Calu3 (cell line): ENCODE measurements around the gene PHACTR4. TPM values are rescaled to one million over a fixed set of nuclear protein-coding genes. Genes with fewer than 3 reads are reported as not detected.
A peak's percentile ranks its signal among the peaks of the same experiment; 100 is the strongest.
"Not testable (repeated sequence)": the region's sequence is repeated elsewhere in the genome, so short reads cannot be mapped to it uniquely, and the experiment has no call there.

ENCODE experiments used
- BruUV-seq: library from RNA; stranded (reverse); fragments of 400-500 nt; replicated peaks from 2 replicates; lab custom pipeline; 2021; lab: Mats Ljungman, UMichigan
- CTCF ChIA-PET: fragments of 300-600 bp; sonication (Branson Sonifier 250); formaldehyde crosslinking; loops from one replicate; lab custom pipeline; 2022; ENCODE audit warnings: antibody characterized with exemption; lab: Charles Lee
- DNase-seq: peaks from one replicate; pipeline ENCODE4 v3.0.0; 2022
- H3K27ac Mint-ChIP-seq: one replicate; pipeline ENCODE4 v1.8.0; 2022; ENCODE audit warnings: mixed read lengths; ENCODE audit not compliant: unreplicated experiment
- H3K27me3 Mint-ChIP-seq: one replicate; pipeline ENCODE4 v1.8.0; 2022; ENCODE audit warnings: mixed read lengths; ENCODE audit not compliant: unreplicated experiment
- H3K36me3 Mint-ChIP-seq: one replicate; pipeline ENCODE4 v1.8.0; 2022; ENCODE audit warnings: mild to moderate bottlenecking, moderate library complexity, mixed read lengths; ENCODE audit not compliant: insufficient read depth, unreplicated experiment
- H3K4me1 Mint-ChIP-seq: one replicate; pipeline ENCODE4 v1.8.0; 2022; ENCODE audit warnings: mild to moderate bottlenecking, low read depth, mixed read lengths; ENCODE audit not compliant: unreplicated experiment
- H3K4me3 Mint-ChIP-seq: one replicate; pipeline ENCODE4 v1.8.0; 2022; ENCODE audit warnings: mild to moderate bottlenecking, low read depth, moderate library complexity, mixed read lengths; ENCODE audit not compliant: unreplicated experiment
- H3K9me3 Mint-ChIP-seq: one replicate; pipeline ENCODE4 v1.8.0; 2022; ENCODE audit warnings: low read depth, mixed read lengths; ENCODE audit not compliant: unreplicated experiment
- CTCF ChIP-seq: fragments of 200-600 bp; IDR thresholded peaks from one replicate; pipeline ENCODE4 v1.8.0; 2022; ENCODE audit warnings: antibody characterized with exemption; ENCODE audit not compliant: unreplicated experiment
- intact Hi-C: fragments of 100-400 bp; cut with micrococcal nuclease; formaldehyde crosslinking; loops from one replicate; pipeline ENCODE4 v1.10.0; 2022; ENCODE audit not compliant: unreplicated experiment
- total RNA-seq: library from RNA; stranded (reverse); gene quantifications from 2 replicates; pipeline ENCODE4 v1.2.3, GENCODE V29; 2022

The PHACTR4 gene
- total RNA-seq, 1 experiment from 2014 or later = 58.7 TPM

DNA sequence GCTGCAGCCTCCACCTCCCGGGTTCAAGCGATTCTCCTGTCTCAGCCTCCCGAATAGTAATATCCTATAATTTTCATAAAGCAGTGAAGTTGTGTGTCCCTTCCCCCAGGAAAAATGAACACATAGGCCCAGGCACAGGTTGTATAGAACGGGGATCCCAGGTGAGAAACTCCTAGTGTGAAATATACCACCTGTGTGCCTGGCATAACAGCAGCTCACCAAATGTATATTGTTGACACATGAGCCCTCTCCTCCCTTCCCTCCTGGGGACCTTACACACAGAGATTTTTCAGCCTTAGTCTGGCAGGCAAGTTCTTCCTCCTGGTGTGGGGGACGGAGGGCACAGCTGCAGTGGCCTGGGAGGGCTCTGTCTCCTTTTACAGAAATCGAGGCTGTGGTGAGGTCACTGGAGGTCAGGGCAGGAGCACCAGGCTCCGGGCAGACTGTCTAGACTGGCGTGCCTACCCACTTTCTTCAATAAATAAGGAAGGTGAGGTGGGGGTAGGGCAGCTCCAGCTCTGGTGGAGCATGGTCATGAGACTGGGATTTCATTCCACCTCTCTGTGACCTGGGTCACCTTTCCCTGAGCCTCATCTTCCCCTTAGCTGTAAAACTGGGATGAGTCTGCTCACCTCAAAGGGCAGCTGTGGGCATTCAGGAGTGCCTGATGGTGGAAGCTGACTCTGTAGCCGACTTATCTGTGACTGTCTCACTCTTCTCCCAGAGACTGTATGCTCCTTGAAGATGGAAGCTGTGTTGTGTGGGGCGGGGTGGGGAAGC, 150.6 kb downstream of the PHACTR4 start:
- Mint-ChIP-seq H3K27ac (no peak overlapping the region), H3K36me3 (peaks cover 82% of the 10 kb centered on the region), H3K4me1 (peaks cover 64% of the 10 kb centered on the region), H3K27me3 (no peaks in the 10 kb centered on the region), H3K9me3 (no peaks in the 10 kb centered on the region), H3K4me3 (peak overlapping the region; percentile 77)
- DNase-seq = no peak
- CTCF ChIA-PET = no interaction called here
- intact Hi-C loops = no loop called here
- no TSS peak for BruUV-seq
- no peak for TF ChIP-seq CTCF

DNA sequence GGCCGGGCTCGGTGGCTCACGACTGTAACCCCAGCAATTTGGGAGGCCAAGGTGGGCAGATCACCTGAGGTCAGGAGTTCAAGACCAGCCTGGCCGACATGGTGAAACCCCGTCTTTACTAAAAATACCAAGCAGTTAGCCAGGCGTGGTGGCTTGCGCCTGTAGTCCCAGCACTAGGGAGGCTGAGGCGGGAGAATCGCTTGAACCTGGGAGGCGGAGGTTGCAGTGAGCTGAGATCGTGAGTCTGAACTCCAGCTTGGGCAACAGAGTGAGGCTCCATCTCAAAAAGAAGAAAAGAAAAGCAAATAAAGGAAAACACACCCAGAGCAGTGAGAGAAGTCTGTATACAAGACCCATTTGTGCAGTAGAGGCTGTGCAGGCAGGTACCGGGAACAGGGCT, 151.3 kb downstream of the PHACTR4 start:
- H3K4me3 Mint-ChIP-seq, CTCF ChIA-PET, H3K9me3 Mint-ChIP-seq, H3K27ac Mint-ChIP-seq, intact Hi-C loops, DNase-seq, H3K27me3 Mint-ChIP-seq, BruUV-seq: not testable (repeated sequence)
- peaks cover 81% of the 10 kb centered on the region for H3K36me3 Mint-ChIP-seq
- H3K4me1 Mint-ChIP-seq = peaks cover 71% of the 10 kb centered on the region

DNA sequence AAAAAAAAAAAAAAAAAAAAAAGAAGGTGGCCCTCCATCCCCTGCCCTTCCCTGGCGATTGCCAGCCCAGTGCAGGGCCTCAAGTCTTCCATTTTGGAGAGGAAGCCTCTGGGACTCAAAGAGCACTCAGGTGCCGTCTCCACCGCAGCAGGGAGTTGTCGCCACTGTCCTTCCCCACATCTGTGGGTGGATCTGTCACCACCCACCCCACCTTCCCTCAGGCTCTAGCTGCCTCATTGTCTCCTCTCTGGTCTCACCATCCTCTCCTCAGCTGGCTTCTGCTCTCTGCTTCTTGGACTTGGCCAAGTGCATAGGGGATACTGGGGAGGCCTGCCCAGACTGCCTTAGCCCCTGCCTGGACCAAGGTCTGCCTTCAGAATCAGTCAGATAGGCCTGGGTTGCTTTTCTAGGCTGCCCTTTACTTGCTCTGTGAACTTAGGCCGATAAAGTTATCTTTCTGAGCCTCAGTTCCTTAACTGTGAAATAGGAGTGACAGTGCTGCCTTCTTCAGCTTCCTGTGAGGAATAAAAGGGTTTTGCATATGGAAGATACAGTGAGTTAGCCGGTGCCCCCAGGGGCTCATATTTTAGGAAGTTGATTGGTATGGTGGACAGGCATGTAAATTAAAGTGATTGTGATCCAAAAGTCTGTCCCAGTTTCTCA, 152.1 kb downstream of the PHACTR4 start:
- Mint-ChIP-seq H3K36me3 (peaks cover 81% of the 10 kb centered on the region), H3K4me1 (peaks cover 77% of the 10 kb centered on the region), H3K4me3 (no peak overlapping the region), H3K27ac (peak overlapping the region; percentile 21), H3K9me3 (no peaks in the 10 kb centered on the region), H3K27me3 (no peaks in the 10 kb centered on the region)
- intact Hi-C loops = no loop called here
- no peak for TF ChIP-seq CTCF
- CTCF ChIA-PET = interaction anchor here (0.7 kb wide), 1 partner anchor 25 kb away, joined by 3 read pairs; no protein-coding TSS in a partner anchor
- no TSS peak for BruUV-seq
- no peak for DNase-seq

GRCh38 chr1:28522537-28522936, 153.0 kb downstream of the PHACTR4 start:
- H3K36me3 Mint-ChIP-seq = peaks cover 79% of the 10 kb centered on the region
- H3K4me3 Mint-ChIP-seq, DNase-seq, H3K9me3 Mint-ChIP-seq, H3K27ac Mint-ChIP-seq, intact Hi-C loops, BruUV-seq, H3K27me3 Mint-ChIP-seq: not testable (repeated sequence)
- CTCF ChIA-PET = interaction anchor here (0.7 kb wide), 1 partner anchor 26 kb away, joined by 3 read pairs; no protein-coding TSS in a partner anchor
- H3K4me1 Mint-ChIP-seq = peaks cover 71% of the 10 kb centered on the region

DNA sequence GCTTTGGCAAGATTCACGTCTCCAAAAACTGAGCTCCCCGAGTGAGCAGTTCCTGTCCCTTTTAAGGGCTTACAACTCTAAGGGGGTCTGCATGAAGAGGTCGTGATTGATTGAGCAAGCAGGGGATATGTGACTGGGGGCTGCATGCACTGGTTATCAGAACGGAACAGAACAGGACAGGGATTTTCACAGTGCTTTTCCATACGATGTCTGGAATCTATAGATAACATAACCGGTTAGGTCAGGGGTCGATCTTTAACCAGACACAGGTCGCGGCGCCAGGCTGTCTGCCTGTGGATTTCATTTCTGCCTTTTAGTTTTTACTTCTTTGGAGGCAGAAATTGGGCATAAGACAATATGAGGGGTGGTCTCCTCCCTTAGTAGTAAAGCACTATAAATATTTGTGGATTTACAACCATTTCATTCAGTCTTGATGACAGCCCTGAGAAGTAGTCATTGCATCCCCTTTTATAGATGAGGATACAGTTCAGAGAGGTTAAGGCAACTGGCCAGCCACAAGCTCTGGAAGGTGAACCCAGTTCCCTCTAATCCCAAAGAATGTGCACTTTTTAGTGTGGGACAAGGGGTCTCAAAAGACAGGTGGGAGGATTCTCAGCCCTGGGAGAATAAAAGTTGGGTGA, 155.6 kb downstream of the PHACTR4 start:
- H3K9me3 Mint-ChIP-seq, DNase-seq, H3K27me3 Mint-ChIP-seq, BruUV-seq, intact Hi-C loops: not testable (repeated sequence)
- Mint-ChIP-seq H3K36me3 (peaks cover 67% of the 10 kb centered on the region), H3K4me1 (peaks cover 52% of the 10 kb centered on the region), H3K4me3 (peak overlapping the region; percentile 54), H3K27ac (peak overlapping the region; percentile 77)
- CTCF ChIA-PET = interaction anchor here (0.6 kb wide), 1 partner anchor 8 kb away, joined by 3 read pairs; no protein-coding TSS in a partner anchor
